Natural killer cell (primary cell): Measurements from ENCODE around the gene LITAFD. TPM values are rescaled to one million over a fixed set of nuclear protein-coding genes. Genes with fewer than 3 reads are reported as not detected.

Source experiments
- ATAC-seq, 3 donors: fragments of 150-1000 bp in 2 of 3; fragments of 200-7000 bp in 1 of 3; cut with Tn5 transposase; 1 replicate in 1 of 3; 2 replicates in 2 of 3; pipeline ENCODE4 v1.10.0; 2021; ENCODE audit warnings: mild to moderate bottlenecking in 2 of 3, moderate library complexity in 2 of 3
- DNase-seq, 2 donors: peaks; one replicate each; pipeline versions ENCODE4 v3.0.0 to v3.0.0-alpha.2; 2013 to 2021; ENCODE audit warnings: mixed read lengths in 1 of 2
- H3K27ac ChIP-seq: one replicate; pipeline ENCODE4 v1.5.1; 2013; ENCODE audit warnings: mild to moderate bottlenecking, low read length
- H3K27me3 ChIP-seq: one replicate; pipeline ENCODE4 v1.6.1; 2013; ENCODE audit warnings: low read length; ENCODE audit not compliant: control insufficient read depth, insufficient read depth
- H3K36me3 ChIP-seq: one replicate; pipeline ENCODE4 v1.6.1; 2013; ENCODE audit warnings: low read length; ENCODE audit not compliant: control insufficient read depth, insufficient read depth
- H3K4me1 ChIP-seq: one replicate; pipeline ENCODE4 v1.6.1; 2013; ENCODE audit warnings: low read length; ENCODE audit not compliant: control insufficient read depth, insufficient read depth
- H3K4me3 ChIP-seq: one replicate; pipeline ENCODE4 v1.5.1; 2013; ENCODE audit warnings: low read length
- H3K9me3 ChIP-seq: one replicate; pipeline ENCODE4 v1.6.1; 2013; ENCODE audit warnings: low read length; ENCODE audit not compliant: control insufficient read depth, insufficient read depth
- H3K27ac Mint-ChIP-seq, 2 donors: one replicate each; pipeline ENCODE4 v1.8.0; 2022; ENCODE audit warnings: mild to moderate bottlenecking in 2 of 2, mixed read lengths in 2 of 2, moderate library complexity in 1 of 2
- H3K27me3 Mint-ChIP-seq, 2 donors: one replicate each; pipeline ENCODE4 v1.8.0; 2022; ENCODE audit warnings: low read depth in 2 of 2, mixed read lengths in 2 of 2
- H3K36me3 Mint-ChIP-seq: one replicate; pipeline ENCODE4 v1.8.0; 2022; ENCODE audit warnings: mixed read lengths
- H3K4me1 Mint-ChIP-seq, 2 donors: one replicate each; pipeline ENCODE4 v1.8.0; 2022; ENCODE audit warnings: mixed read lengths in 2 of 2
- H3K4me3 Mint-ChIP-seq: one replicate; pipeline ENCODE4 v1.8.0; 2022; ENCODE audit warnings: mild to moderate bottlenecking, moderate library complexity, mixed read lengths
- H3K9me3 Mint-ChIP-seq, 2 donors: one replicate each; pipeline ENCODE4 v1.8.0; 2022; ENCODE audit warnings: mixed read lengths in 2 of 2
- CTCF ChIP-seq: fragments of 200-600 bp; IDR thresholded peaks from one replicate; pipeline ENCODE4 v1.8.0; 2022; ENCODE audit warnings: antibody characterized with exemption
- WGBS: methylation state at CpG from one replicate; pipeline ENCODE4 v1.1.7; 2013; ENCODE audit warnings: missing lambda C conversion rate; ENCODE audit not compliant: insufficient coverage; 5-methylcytosine and 5-hydroxymethylcytosine counted together
- intact Hi-C: fragments of 100-400 bp; cut with micrococcal nuclease; formaldehyde crosslinking; loops from one replicate; pipeline ENCODE4 v1.14.2; 2022
- total RNA-seq, 4 donors: library from RNA; stranded (reverse); fragments of 120-200 nt in 1 of 4; gene quantifications; one replicate each; pipeline versions ENCODE4 v1.2.3 to v1.2.4, GENCODE V29; 2013 to 2022

Gene LITAFD
- total RNA-seq, 3 donors from 2014 or later (not counting 1 experiment from before 2014, with no cell fraction given) = 0.21 to 1.1 (median 0.29) TPM

- Mint-ChIP-seq H3K27me3 (no peaks in the 10 kb centered on the region), H3K4me1 (peaks cover 31 to 45% of the 10 kb centered on the region in 2 donors), H3K27ac (no peak overlapping the region), H3K36me3 (no peaks in the 10 kb centered on the region), H3K4me3 (no peak overlapping the region), H3K9me3 (no peaks in the 10 kb centered on the region)
- intact Hi-C loops = no loop called here
- no peak for TF ChIP-seq CTCF
- H3K36me3 ChIP-seq = peaks cover 17% of the 10 kb centered on the region
- H3K4me1 ChIP-seq = peaks cover 6% of the 10 kb centered on the region
- H3K9me3 ChIP-seq = no peaks in the 10 kb centered on the region
- 98% methylated on average over 26 of the region's 26 CpGs for WGBS
- H3K27ac ChIP-seq = no peak overlapping the region
- no peak for ATAC-seq
- no peak overlapping the region for H3K4me3 ChIP-seq
- no peak for DNase-seq
- no peaks in the 10 kb centered on the region for H3K27me3 ChIP-seq
Observed at GRCh38 chr16:8848231-8848938, 33.8 kb upstream of the LITAFD start.

GRCh38 chr16:8848939-8849391 is 33.2 kb upstream of the LITAFD start:
- no peaks in the 10 kb centered on the region for H3K9me3 ChIP-seq
- Mint-ChIP-seq H3K9me3 (no peaks in the 10 kb centered on the region), H3K4me3 (no peak overlapping the region), H3K4me1 (peaks cover 28 to 39% of the 10 kb centered on the region in 2 donors), H3K27me3 (no peaks in the 10 kb centered on the region), H3K27ac (peak overlapping the region in 1 of 2 donors; percentile 83), H3K36me3 (no peaks in the 10 kb centered on the region)
- no peak overlapping the region for H3K4me3 ChIP-seq
- intact Hi-C loops = no loop called here
- ATAC-seq (no peak), DNase-seq (no peak)
- TF ChIP-seq CTCF = no peak
- peaks cover 6% of the 10 kb centered on the region for H3K4me1 ChIP-seq
- H3K27ac ChIP-seq = no peak overlapping the region
- H3K36me3 ChIP-seq = peaks cover 19% of the 10 kb centered on the region
- H3K27me3 ChIP-seq = no peaks in the 10 kb centered on the region
- 97% methylated on average over 8 of the region's 8 CpGs for WGBS

- Histone ChIP-seq H3K36me3 (peaks cover 23% of the 10 kb centered on the region), H3K4me1 (peaks cover 6% of the 10 kb centered on the region), H3K9me3 (no peaks in the 10 kb centered on the region), H3K27ac (no peak overlapping the region), H3K27me3 (no peaks in the 10 kb centered on the region), H3K4me3 (no peak overlapping the region)
- WGBS = 95% methylated on average over 19 of the region's 19 CpGs
- intact Hi-C loops = no loop called here
- Mint-ChIP-seq H3K4me1 (peaks cover 25 to 34% of the 10 kb centered on the region in 2 donors), H3K4me3 (no peak overlapping the region), H3K9me3 (no peaks in the 10 kb centered on the region), H3K27me3 (no peaks in the 10 kb centered on the region), H3K36me3 (no peaks in the 10 kb centered on the region), H3K27ac (peak overlapping the region; percentile 76 to 83)
- ATAC-seq (no peak), DNase-seq (no peak)
- TF ChIP-seq CTCF = no peak
Observed at GRCh38 chr16:8849411-8850011, 32.6 kb upstream of the LITAFD start.
